HepG2 (cell line): ENCODE data around the gene COQ8A. TPM values are rescaled to one million over a fixed set of nuclear protein-coding genes. Genes with fewer than 3 reads are reported as not detected.
A peak's percentile ranks its signal among the peaks of the same experiment; 100 is the strongest.

Experiments used
- FOXC1 ChIP-seq: sonication (generic); formaldehyde crosslinking; IDR thresholded peaks from 2 replicates; pipeline ENCODE4 v1.8.0; 2022; ENCODE audit warnings: mild to moderate bottlenecking, missing genetic modification reagents, borderline replicate concordance
- GMEB1 ChIP-seq: sonication (generic); formaldehyde crosslinking; IDR thresholded peaks from 2 replicates; pipeline ENCODE4 v1.5.1; 2020; ENCODE audit warnings: missing genetic modification reagents, mild to moderate bottlenecking, borderline replicate concordance
- HBP1 ChIP-seq: IDR thresholded peaks from 2 replicates; pipeline ENCODE4 v1.6.1; 2016; ENCODE audit warnings: low read depth, control low read depth
- HDAC2 ChIP-seq: sonication (generic); formaldehyde crosslinking; IDR thresholded peaks from 2 replicates; pipeline ENCODE4 v1.4.0; 2020; ENCODE audit warnings: missing genetic modification reagents
- HNRNPH1 ChIP-seq: fragments of 200-400 bp; formaldehyde crosslinking; optimal IDR thresholded peaks from 2 replicates; pipeline ENCODE3; 2017; ENCODE audit warnings: mild to moderate bottlenecking, low read depth, low read length
- MEIS1 ChIP-seq: sonication (generic); formaldehyde crosslinking; IDR thresholded peaks from 2 replicates; pipeline ENCODE4 v1.9.0; 2021; ENCODE audit warnings: mild to moderate bottlenecking, missing genetic modification reagents, moderate library complexity, borderline replicate concordance
- NCOR1 ChIP-seq: fragments of 200-600 bp; sonication (generic); IDR thresholded peaks from 2 replicates; pipeline ENCODE4 v1.7.0; 2017; ENCODE audit warnings: antibody characterized with exemption, low read length, borderline replicate concordance
- PHB2 ChIP-seq: fragments of 450-650 bp; IDR thresholded peaks from 2 replicates; pipeline ENCODE4 v1.6.1; 2018; ENCODE audit not compliant: partially characterized antibody
- RARG ChIP-seq: sonication (generic); formaldehyde crosslinking; IDR thresholded peaks from 2 replicates; pipeline ENCODE4 v1.4.0; 2020; ENCODE audit warnings: low read depth, mild to moderate bottlenecking, missing genetic modification reagents
- SIN3A ChIP-seq: IDR thresholded peaks from 2 replicates; pipeline ENCODE4 v1.6.1; 2011; ENCODE audit warnings: low read depth, mild to moderate bottlenecking, control low read depth, low read length, borderline replicate concordance
- SRSF4 ChIP-seq: fragments of 200-400 bp; formaldehyde crosslinking; IDR thresholded peaks from one replicate; pipeline ENCODE4 v1.6.1; 2018; ENCODE audit warnings: mild to moderate bottlenecking, low read depth, low read length, moderate library complexity; ENCODE audit not compliant: poor library complexity, severe bottlenecking
- TAF15 ChIP-seq: fragments of 200-400 bp; formaldehyde crosslinking; IDR thresholded peaks from one replicate; pipeline ENCODE4 v1.6.1; 2018; ENCODE audit warnings: mild to moderate bottlenecking, low read depth, low read length; ENCODE audit not compliant: poor library complexity, severe bottlenecking
- ZFP36L1 ChIP-seq: sonication (generic); formaldehyde crosslinking; IDR thresholded peaks from 2 replicates; pipeline ENCODE4 v1.8.0; 2022; ENCODE audit warnings: mild to moderate bottlenecking, missing genetic modification reagents, moderate library complexity
- ZNF263 ChIP-seq: sonication (generic); formaldehyde crosslinking; IDR thresholded peaks from 2 replicates; pipeline ENCODE4 v1.4.0; 2020; ENCODE audit warnings: missing genetic modification reagents
- ZNF687 ChIP-seq: sonication (generic); formaldehyde crosslinking; IDR thresholded peaks from 2 replicates; pipeline ENCODE4 v1.5.1; 2020; ENCODE audit warnings: mild to moderate bottlenecking, missing genetic modification reagents, moderate library complexity
- ZNF713 ChIP-seq: sonication (generic); formaldehyde crosslinking; IDR thresholded peaks from 2 replicates; pipeline ENCODE4 v1.4.0; 2020; ENCODE audit warnings: mild to moderate bottlenecking, missing genetic modification reagents
- ZNF720 ChIP-seq: sonication (generic); formaldehyde crosslinking; IDR thresholded peaks from 2 replicates; pipeline ENCODE4 v1.4.0; 2020; ENCODE audit warnings: missing genetic modification reagents
- ZSCAN30 ChIP-seq: sonication (generic); formaldehyde crosslinking; IDR thresholded peaks from 2 replicates; pipeline ENCODE4 v1.5.0; 2020; ENCODE audit warnings: mild to moderate bottlenecking, missing genetic modification reagents
- polyA plus RNA-seq, 8 experiments: library from polyadenylated mRNA; depleted of rRNA in 3 of 8; stranded (reverse) in 7 of 8; unstranded in 1 of 8; fragments of >200 nt; fragmentation: Illumina TruSeq in 4 of 8; extraction: Trizol in 4 of 8; gene quantifications; 2 replicates each; pipeline versions ENCODE4 v1.2.1 to v1.2.3, GENCODE V29; 2011 to 2016; ENCODE audit warnings: low read depth in 4 of 8, missing spikeins in 1 of 8, mixed read lengths in 1 of 8; ENCODE audit not compliant: insufficient read depth in 1 of 8
- total RNA-seq, 5 experiments: library from RNA; depleted of rRNA; stranded (reverse); fragments of >200 nt; fragmentation: Illumina TruSeq; extraction: Trizol; gene quantifications; 2 replicates each; pipeline ENCODE4 v1.2.3, GENCODE V29; 2016; ENCODE audit warnings: low read depth in 1 of 5
- TF ChIP-seq, protein P1 (sequence below): IDR thresholded peaks from 2 replicates; pipeline ENCODE4 v1.6.1; 2016

Gene COQ8A
- total and polyA plus RNA-seq, 2 of the 13 experiments (the other 11 are each of a cell fraction or from before 2014, with no cell fraction given), result 60.4 to 88.7 TPM

GRCh38 chr1:226945106-226945857 is 5.2 kb downstream of the COQ8A start (continued):
- TF ChIP-seq HBP1 (no peak), GMEB1 (CRISPR knock-in tag) (no peak), ZFP36L1 (CRISPR knock-in tag) (peak; percentile 91; the same call in 1 of the 2 replicates), HDAC2 (peak; percentile 53; the same call in 1 of the 2 replicates), SRSF4 (no peak), ZNF713 (no peak), NCOR1 (peak; percentile 28; the same call in 1 of the 2 replicates), PHB2 (no peak), ZNF687 (CRISPR knock-in tag) (peak; percentile 95), SIN3A (peak; percentile 94), HNRNPH1 (no peak), RARG (no peak), FOXC1 (no peak), ZSCAN30 (no peak), TAF15 (no peak), MEIS1 (0 out of 2 replicates have a peak, but pooled peaks have one; percentile 0), ZNF263 (CRISPR knock-in tag) (no peak; the same call in 1 of the 2 replicates), ZNF720 (CRISPR knock-in tag) (no peak)
- TF ChIP-seq, protein P1, sequence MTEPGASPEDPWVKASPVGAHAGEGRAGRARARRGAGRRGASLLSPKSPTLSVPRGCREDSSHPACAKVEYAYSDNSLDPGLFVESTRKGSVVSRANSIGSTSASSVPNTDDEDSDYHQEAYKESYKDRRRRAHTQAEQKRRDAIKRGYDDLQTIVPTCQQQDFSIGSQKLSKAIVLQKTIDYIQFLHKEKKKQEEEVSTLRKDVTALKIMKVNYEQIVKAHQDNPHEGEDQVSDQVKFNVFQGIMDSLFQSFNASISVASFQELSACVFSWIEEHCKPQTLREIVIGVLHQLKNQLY, result no peak; the same call in 1 of the 2 replicates
